Loucy (cell line): ENCODE measurements around the gene ARL17B.
"Not testable (repeated sequence)": the region's sequence is repeated elsewhere in the genome, so short reads cannot be mapped to it uniquely, and the experiment has no call there.

ENCODE experiments used
- H2AFZ ChIP-seq: fragments of 200-600 bp; sonication (generic); 2 replicates; pipeline ENCODE4 v1.6.0; 2016; ENCODE audit warnings: antibody characterized with exemption, mild to moderate bottlenecking, low read length, moderate library complexity
- H3F3A ChIP-seq: fragments of 200-600 bp; 2 replicates; pipeline ENCODE4 v1.6.0; 2016; ENCODE audit warnings: antibody characterized with exemption, low read depth, mild to moderate bottlenecking
- H3K27me3 ChIP-seq: fragments of 200-600 bp; sonication (generic); 2 replicates; pipeline ENCODE4 v1.6.1; 2014; ENCODE audit warnings: low read length, mild to moderate bottlenecking; ENCODE audit not compliant: insufficient read depth, poor library complexity, severe bottlenecking
- H3K36me3 ChIP-seq: fragments of 200-600 bp; sonication (generic); 2 replicates; pipeline ENCODE4 v1.6.1; 2016; ENCODE audit warnings: low read length; ENCODE audit not compliant: insufficient read depth
- H3K4me1 ChIP-seq: fragments of 200-600 bp; sonication (generic); 2 replicates; pipeline ENCODE4 v1.5.1; 2014; ENCODE audit warnings: low read length, mild to moderate bottlenecking; ENCODE audit not compliant: insufficient read depth, poor library complexity, severe bottlenecking
- H3K4me2 ChIP-seq: fragments of 200-600 bp; sonication (generic); 2 replicates; pipeline ENCODE4 v1.6.0; 2014; ENCODE audit warnings: antibody characterized with exemption, low read length, low read depth, mild to moderate bottlenecking; ENCODE audit not compliant: poor library complexity, severe bottlenecking
- H3K4me3 ChIP-seq: fragments of 200-600 bp; sonication (generic); 2 replicates; pipeline ENCODE4 v1.5.1; 2014; ENCODE audit warnings: low read length, mild to moderate bottlenecking, mixed read lengths; ENCODE audit not compliant: poor library complexity, severe bottlenecking
- H3K79me2 ChIP-seq: fragments of 200-600 bp; sonication (generic); 2 replicates; pipeline ENCODE4 v1.6.1; 2014; ENCODE audit warnings: low read length; ENCODE audit not compliant: insufficient read depth
- H3K9ac ChIP-seq: fragments of 200-600 bp; sonication (generic); 2 replicates; pipeline ENCODE4 v1.6.0; 2014; ENCODE audit warnings: mild to moderate bottlenecking, low read depth, low read length, moderate library complexity; ENCODE audit not compliant: poor library complexity, severe bottlenecking
- H3K9me2 ChIP-seq: fragments of 200-600 bp; sonication (generic); replicated peaks from 2 replicates; pipeline ENCODE4 v1.6.1; 2016; ENCODE audit warnings: low read depth, low read length, mixed read lengths
- H3K9me3 ChIP-seq: fragments of 200-600 bp; sonication (generic); 2 replicates; pipeline ENCODE4 v1.6.1; 2014; ENCODE audit warnings: mild to moderate bottlenecking, antibody characterized with exemption, low read length, low read depth; ENCODE audit not compliant: insufficient read depth
- H4K20me1 ChIP-seq: fragments of 200-600 bp; sonication (generic); 2 replicates; pipeline ENCODE4 v1.6.0; 2014; ENCODE audit warnings: antibody characterized with exemption, low read length, mild to moderate bottlenecking; ENCODE audit not compliant: insufficient read depth, poor library complexity, severe bottlenecking
- EZH2phosphoT487 ChIP-seq: fragments of 200-600 bp; IDR thresholded peaks from 2 replicates; pipeline ENCODE4 v1.6.1; 2018; ENCODE audit warnings: antibody characterized with exemption, mild to moderate bottlenecking, moderate library complexity, borderline replicate concordance
- TF ChIP-seq, protein P1 (sequence below): fragments of 200-600 bp; sonication (generic); conservative IDR thresholded peaks from 2 replicates; pipeline ENCODE4 v1.5.1; 2014; ENCODE audit warnings: mild to moderate bottlenecking, antibody characterized with exemption, low read length

ARL17B gene

DNA sequence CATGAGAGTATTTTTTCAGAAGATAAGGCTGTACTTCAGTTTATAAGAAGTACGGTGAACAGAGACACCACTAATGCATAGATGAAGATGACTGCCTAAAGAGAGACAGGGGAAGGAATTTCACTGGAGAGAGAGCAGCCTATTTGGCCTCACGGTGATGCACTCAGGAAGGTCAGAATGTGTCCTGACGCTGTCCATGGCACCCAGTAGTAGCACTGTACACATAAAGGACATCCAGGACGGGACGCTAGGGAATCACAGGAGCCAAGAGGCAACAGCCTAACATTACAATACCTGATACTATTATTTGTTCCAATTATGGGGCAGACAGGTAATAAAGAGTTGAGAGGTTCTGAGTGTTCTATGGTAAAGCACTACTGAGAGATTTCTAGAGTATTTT is 91.5 kb downstream of the ARL17B start:
- Histone ChIP-seq H2AFZ (no peak overlapping the region), H4K20me1 (no peaks in the 10 kb centered on the region), H3K9me2 (no peaks in the 10 kb centered on the region), H3K4me3 (no peak overlapping the region), H3K9ac (no peak overlapping the region), H3K79me2 (no peaks in the 10 kb centered on the region), H3K36me3 (no peaks in the 10 kb centered on the region), H3K9me3 (no peaks in the 10 kb centered on the region), H3K4me1 (peaks cover 14% of the 10 kb centered on the region), H3F3A (peaks cover 3% of the 10 kb centered on the region; the same call in 1 of the 2 replicates), H3K4me2 (no peak overlapping the region), H3K27me3 (no peaks in the 10 kb centered on the region)
- TF ChIP-seq EZH2phosphoT487, result no peak
- TF ChIP-seq, protein P1, sequence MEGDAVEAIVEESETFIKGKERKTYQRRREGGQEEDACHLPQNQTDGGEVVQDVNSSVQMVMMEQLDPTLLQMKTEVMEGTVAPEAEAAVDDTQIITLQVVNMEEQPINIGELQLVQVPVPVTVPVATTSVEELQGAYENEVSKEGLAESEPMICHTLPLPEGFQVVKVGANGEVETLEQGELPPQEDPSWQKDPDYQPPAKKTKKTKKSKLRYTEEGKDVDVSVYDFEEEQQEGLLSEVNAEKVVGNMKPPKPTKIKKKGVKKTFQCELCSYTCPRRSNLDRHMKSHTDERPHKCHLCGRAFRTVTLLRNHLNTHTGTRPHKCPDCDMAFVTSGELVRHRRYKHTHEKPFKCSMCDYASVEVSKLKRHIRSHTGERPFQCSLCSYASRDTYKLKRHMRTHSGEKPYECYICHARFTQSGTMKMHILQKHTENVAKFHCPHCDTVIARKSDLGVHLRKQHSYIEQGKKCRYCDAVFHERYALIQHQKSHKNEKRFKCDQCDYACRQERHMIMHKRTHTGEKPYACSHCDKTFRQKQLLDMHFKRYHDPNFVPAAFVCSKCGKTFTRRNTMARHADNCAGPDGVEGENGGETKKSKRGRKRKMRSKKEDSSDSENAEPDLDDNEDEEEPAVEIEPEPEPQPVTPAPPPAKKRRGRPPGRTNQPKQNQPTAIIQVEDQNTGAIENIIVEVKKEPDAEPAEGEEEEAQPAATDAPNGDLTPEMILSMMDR, result no peak

- H3K9ac ChIP-seq, result peak overlapping the region; percentile 75
- H2AFZ ChIP-seq, result peak overlapping the region; percentile 98
- H3K79me2 ChIP-seq, result no peaks in the 10 kb centered on the region
- no peaks in the 10 kb centered on the region for H3K27me3 ChIP-seq
- peak overlapping the region; percentile 91 for H3K4me3 ChIP-seq
- H3K4me2 ChIP-seq, result peak overlapping the region; percentile 87
- H3K36me3 ChIP-seq, result no peaks in the 10 kb centered on the region
- TF ChIP-seq EZH2phosphoT487, result no peak
- TF ChIP-seq, protein P1, result no peak
- no peaks in the 10 kb centered on the region for H3K9me3 ChIP-seq
- no peaks in the 10 kb centered on the region for H3K9me2 ChIP-seq
- H4K20me1 ChIP-seq, result no peaks in the 10 kb centered on the region
- H3K4me1 ChIP-seq, result peaks cover 25% of the 10 kb centered on the region
- peaks cover 9% of the 10 kb centered on the region; the same call in 1 of the 2 replicates for H3F3A ChIP-seq
These were observed 94.7 kb downstream of the ARL17B start for GRCh38 chr17:46266656-46267544.

- not testable (repeated sequence) for H3F3A ChIP-seq
These were observed 95.4 kb downstream of the ARL17B start for GRCh38 chr17:46266063-46266655.

More at GRCh38 chr17:46266063-46266655, 95.4 kb downstream of the ARL17B start:
- H3K9me3 ChIP-seq, H4K20me1 ChIP-seq, H3K9me2 ChIP-seq, H3K79me2 ChIP-seq, H3K27me3 ChIP-seq, H3K36me3 ChIP-seq: not testable (repeated sequence)
- peak overlapping the region; percentile 50 for H3K9ac ChIP-seq
- peak overlapping the region; percentile 76 for H3K4me2 ChIP-seq
- peak overlapping the region; percentile 59 for H3K4me3 ChIP-seq
- H2AFZ ChIP-seq, result peak overlapping the region; percentile 53
- peaks cover 25% of the 10 kb centered on the region for H3K4me1 ChIP-seq
